HG02870 (cell line): ENCODE results near the gene PARVA.

Source experiments
- ATAC-seq: cut with Tn5 transposase; IDR thresholded peaks from one replicate; pipeline ENCODE4 v1.9.1; 2021; ENCODE audit warnings: mild to moderate bottlenecking, moderate library complexity; ENCODE audit not compliant: unreplicated experiment

The PARVA gene

GRCh38 chr11:12544986-12545775, 167.8 kb downstream of the PARVA start:
- ATAC-seq: no peak

GRCh38 chr11:12546122-12546521, 168.8 kb downstream of the PARVA start:
- no peak for ATAC-seq

GRCh38 chr11:12546660-12547059, 169.3 kb downstream of the PARVA start:
- no peak for ATAC-seq

GRCh38 chr11:12547953-12548650, 170.7 kb downstream of the PARVA start:
- no peak for ATAC-seq

- ATAC-seq: no peak
These were observed 175.3 kb downstream of the PARVA start for GRCh38 chr11:12552692-12553091.

- ATAC-seq: no peak
These were observed 176.8 kb downstream of the PARVA start for GRCh38 chr11:12554122-12554521.

GRCh38 chr11:12556155-12556554, 178.8 kb downstream of the PARVA start:
- no peak for ATAC-seq

- no peak for ATAC-seq
These were observed 179.5 kb downstream of the PARVA start for GRCh38 chr11:12556788-12557384.

GRCh38 chr11:12559011-12559410, 181.6 kb downstream of the PARVA start:
- ATAC-seq: no peak

- no peak for ATAC-seq
These were observed 183.0 kb downstream of the PARVA start for GRCh38 chr11:12560362-12560761.

- no peak for ATAC-seq
These were observed 183.5 kb downstream of the PARVA start for GRCh38 chr11:12560861-12561260.

- no peak for ATAC-seq
These were observed 186.6 kb downstream of the PARVA start for GRCh38 chr11:12564012-12564411.

GRCh38 chr11:12565406-12565805, 188.0 kb downstream of the PARVA start:
- no peak for ATAC-seq

- ATAC-seq: no peak
These were observed 190.5 kb downstream of the PARVA start for GRCh38 chr11:12567746-12568460.

- no peak for ATAC-seq
These were observed 192.4 kb downstream of the PARVA start for GRCh38 chr11:12569499-12570425.

- no peak for ATAC-seq
These were observed 196.5 kb downstream of the PARVA start for GRCh38 chr11:12573707-12574485.

GRCh38 chr11:12577725-12578644, 200.6 kb downstream of the PARVA start:
- no peak for ATAC-seq

GRCh38 chr11:12581416-12581815, 204.0 kb downstream of the PARVA start:
- no peak for ATAC-seq
